ENCODE measurements around the gene MAGIX.
"Not testable (repeated sequence)": the region's sequence is repeated elsewhere in the genome, so short reads cannot be mapped to it uniquely, and the experiment has no call there.

MAGIX gene

DNA sequence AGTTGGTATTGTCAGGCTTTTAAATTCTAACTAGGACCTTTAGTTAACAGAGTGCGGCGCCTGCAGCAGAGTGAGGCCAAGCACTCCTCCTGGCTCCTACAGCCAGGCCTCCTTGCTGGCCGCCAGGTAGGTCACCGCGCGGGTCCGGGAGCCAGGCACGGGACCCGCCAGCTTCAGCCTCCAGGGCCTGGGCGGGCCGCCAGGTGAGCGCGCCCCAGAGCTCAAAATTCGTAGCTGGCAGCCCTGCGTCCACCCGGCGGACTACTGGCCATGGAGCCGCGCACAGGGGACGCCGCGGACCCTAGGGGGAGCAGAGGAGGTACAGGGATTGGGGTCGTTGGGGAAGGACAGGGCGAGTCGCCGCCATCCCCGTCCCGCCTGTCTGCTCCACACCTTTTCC, at the start of gene MAGIX:
Gene MAGIX (plus strand): TSS at position 139 of the 400 bp plus-strand sequence. CDS start 132 bp downstream, at position 271.
- H3K9ac ChIP-seq (ENCODE audit: low read depth, low read length), result no peak within 1 kb of the TSS
- no peak within 1 kb of the TSS for H3K27ac ChIP-seq (ENCODE audit: low read depth, low read length)
- peaks cover 11% of the 10 kb centered on the region for H3K27me3 ChIP-seq (ENCODE audit: control insufficient read depth, insufficient read depth, low read length)
- H3K36me3 ChIP-seq (ENCODE audit: control insufficient read depth, insufficient read depth, low read length), result no peaks in the 10 kb centered on the region
- peak within 1 kb of the TSS; percentile 61 for H3K4me3 ChIP-seq (ENCODE audit: low read depth, low read length)
- H3K9me3 ChIP-seq (ENCODE audit: control insufficient read depth, insufficient read depth, low read length), result peaks cover 12% of the 10 kb centered on the region
- peaks cover 10% of the 10 kb centered on the region for H3K4me1 ChIP-seq (ENCODE audit: control insufficient read depth, insufficient read depth, low read length)

DNA sequence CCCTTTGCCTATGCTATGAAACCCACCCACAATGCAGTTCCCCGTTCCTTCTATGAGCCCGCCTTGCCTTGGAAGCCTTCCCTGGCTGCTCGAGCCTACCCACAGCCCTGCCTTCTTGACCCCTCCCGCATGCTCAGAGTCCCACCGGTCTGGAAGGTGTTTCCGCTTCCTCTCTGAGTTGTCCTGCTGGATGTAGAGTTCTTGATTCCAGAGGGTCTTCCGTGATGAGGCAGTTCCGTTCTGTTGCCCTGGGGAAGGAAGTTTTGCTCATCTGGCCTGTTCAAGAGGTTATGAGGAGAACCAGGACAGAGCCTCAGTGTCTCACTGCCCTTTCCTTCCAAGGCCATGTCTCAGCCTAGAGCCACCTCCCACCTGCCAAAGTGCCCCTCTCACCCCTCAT, 46.5 kb upstream of the MAGIX start:
- H3K36me3 ChIP-seq (ENCODE audit: control insufficient read depth, insufficient read depth, low read length), result peaks cover 47% of the 10 kb centered on the region
- no peaks in the 10 kb centered on the region for H3K27me3 ChIP-seq (ENCODE audit: control insufficient read depth, insufficient read depth, low read length)
- H3K4me3 ChIP-seq (ENCODE audit: low read depth, low read length), result no peak overlapping the region
- H3K27ac ChIP-seq (ENCODE audit: low read depth, low read length), result no peak overlapping the region
- no peaks in the 10 kb centered on the region for H3K4me1 ChIP-seq (ENCODE audit: control insufficient read depth, insufficient read depth, low read length)
- peaks cover 33% of the 10 kb centered on the region for H3K9me3 ChIP-seq (ENCODE audit: control insufficient read depth, insufficient read depth, low read length)
- H3K9ac ChIP-seq (ENCODE audit: low read depth, low read length), result no peak overlapping the region

DNA sequence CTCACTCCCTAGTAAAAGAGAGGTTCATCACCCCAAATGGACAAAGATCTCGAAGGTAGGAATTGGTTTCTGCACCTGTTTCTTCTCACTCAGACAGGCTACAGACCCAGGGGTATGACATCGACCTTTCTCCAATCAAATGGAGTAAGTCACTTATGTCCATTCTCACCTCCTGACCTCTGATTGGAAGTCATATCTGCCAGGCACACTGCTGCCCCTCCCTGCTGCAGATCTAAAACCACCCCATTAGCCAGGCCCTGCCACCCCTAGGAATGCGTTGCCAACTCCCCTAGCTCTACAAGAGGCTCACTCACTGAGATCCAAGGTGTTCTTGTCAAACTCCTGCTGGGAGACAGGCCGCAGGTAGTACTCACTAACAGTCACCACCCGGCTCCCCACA, 45.8 kb upstream of the MAGIX start:
- Histone ChIP-seq H3K9me3 (ENCODE audit: control insufficient read depth, insufficient read depth, low read length) (peaks cover 37% of the 10 kb centered on the region), H3K36me3 (ENCODE audit: control insufficient read depth, insufficient read depth, low read length) (peaks cover 51% of the 10 kb centered on the region), H3K4me3 (ENCODE audit: low read depth, low read length) (no peak overlapping the region), H3K27ac (ENCODE audit: low read depth, low read length) (no peak overlapping the region), H3K9ac (ENCODE audit: low read depth, low read length) (no peak overlapping the region), H3K27me3 (ENCODE audit: control insufficient read depth, insufficient read depth, low read length) (no peaks in the 10 kb centered on the region), H3K4me1 (ENCODE audit: control insufficient read depth, insufficient read depth, low read length) (no peaks in the 10 kb centered on the region)

DNA sequence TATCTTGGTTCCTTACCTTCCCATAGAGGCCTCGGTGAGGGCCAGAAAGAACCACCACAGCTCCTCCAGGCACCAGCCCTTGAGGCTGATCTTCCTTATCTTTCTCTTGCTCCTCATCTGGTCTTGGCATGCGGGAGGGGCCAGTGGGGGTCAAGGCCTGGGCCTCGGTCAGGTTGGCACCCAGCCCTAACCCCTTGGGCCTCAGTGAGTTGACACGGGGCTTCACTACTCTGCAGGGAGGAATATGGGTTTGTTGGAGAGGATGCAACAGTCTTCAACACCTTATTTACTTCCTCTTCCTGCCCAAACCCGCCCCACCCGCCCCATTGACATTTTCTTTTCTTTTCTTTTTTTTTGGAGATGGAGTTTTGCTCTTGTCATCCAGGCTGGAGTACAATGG, 45.0 kb upstream of the MAGIX start:
- H3K4me1 ChIP-seq (ENCODE audit: control insufficient read depth, insufficient read depth, low read length), result no peaks in the 10 kb centered on the region
- no peak overlapping the region for H3K4me3 ChIP-seq (ENCODE audit: low read depth, low read length)
- no peaks in the 10 kb centered on the region for H3K27me3 ChIP-seq (ENCODE audit: control insufficient read depth, insufficient read depth, low read length)
- no peak overlapping the region for H3K9ac ChIP-seq (ENCODE audit: low read depth, low read length)
- peaks cover 47% of the 10 kb centered on the region for H3K36me3 ChIP-seq (ENCODE audit: control insufficient read depth, insufficient read depth, low read length)
- H3K9me3 ChIP-seq (ENCODE audit: control insufficient read depth, insufficient read depth, low read length), result peaks cover 35% of the 10 kb centered on the region
- H3K27ac ChIP-seq (ENCODE audit: low read depth, low read length), result no peak overlapping the region

DNA sequence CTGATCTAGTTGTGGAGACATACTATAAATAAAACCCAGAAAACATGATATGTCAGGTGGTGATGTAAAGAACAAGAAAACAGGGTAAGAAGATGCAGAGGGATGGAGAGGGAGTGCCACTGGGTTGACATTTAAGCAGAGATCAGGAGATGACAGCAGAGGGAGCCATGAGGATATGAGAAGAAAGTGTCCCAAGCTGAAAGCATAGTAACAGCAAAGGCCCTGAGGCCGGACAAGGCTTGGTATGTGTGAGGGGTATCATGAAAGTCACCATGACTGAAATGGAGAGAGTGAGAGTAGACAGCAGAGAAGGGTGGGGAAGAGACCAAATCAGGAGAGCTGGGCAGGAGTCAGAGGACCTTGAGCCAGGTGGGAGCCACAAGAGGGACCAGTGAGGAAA, 42.5 kb upstream of the MAGIX start:
- no peaks in the 10 kb centered on the region for H3K27me3 ChIP-seq (ENCODE audit: control insufficient read depth, insufficient read depth, low read length)
- peaks cover 37% of the 10 kb centered on the region for H3K9me3 ChIP-seq (ENCODE audit: control insufficient read depth, insufficient read depth, low read length)
- H3K4me1 ChIP-seq (ENCODE audit: control insufficient read depth, insufficient read depth, low read length), result no peaks in the 10 kb centered on the region
- no peak overlapping the region for H3K27ac ChIP-seq (ENCODE audit: low read depth, low read length)
- H3K36me3 ChIP-seq (ENCODE audit: control insufficient read depth, insufficient read depth, low read length), result peaks cover 36% of the 10 kb centered on the region
- no peak overlapping the region for H3K9ac ChIP-seq (ENCODE audit: low read depth, low read length)
- no peak overlapping the region for H3K4me3 ChIP-seq (ENCODE audit: low read depth, low read length)

DNA sequence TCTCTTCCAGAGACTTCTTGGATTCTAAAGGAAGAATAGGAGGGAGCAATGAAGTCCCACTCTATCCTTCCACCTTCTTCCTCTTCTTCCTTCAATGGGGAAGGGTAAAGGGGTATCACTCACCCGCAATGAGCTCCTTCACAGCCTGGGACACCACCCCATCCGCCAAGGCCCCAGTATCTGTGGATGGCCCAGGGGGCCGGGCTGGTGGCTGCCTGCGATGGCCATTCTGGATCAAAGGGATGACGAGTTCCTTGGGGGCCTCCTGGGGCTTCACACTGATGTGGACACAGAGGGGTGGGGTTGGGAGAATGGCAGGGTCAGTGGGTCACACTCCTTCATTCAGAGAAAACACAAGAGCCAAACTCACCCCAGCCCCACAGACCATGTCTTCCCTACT, 40.1 kb upstream of the MAGIX start:
- Histone ChIP-seq H3K4me1 (ENCODE audit: control insufficient read depth, insufficient read depth, low read length) (no peaks in the 10 kb centered on the region), H3K36me3 (ENCODE audit: control insufficient read depth, insufficient read depth, low read length) (peaks cover 16% of the 10 kb centered on the region), H3K4me3 (ENCODE audit: low read depth, low read length) (peak overlapping the region; percentile 88), H3K27me3 (ENCODE audit: control insufficient read depth, insufficient read depth, low read length) (no peaks in the 10 kb centered on the region), H3K9ac (ENCODE audit: low read depth, low read length) (no peak overlapping the region), H3K27ac (ENCODE audit: low read depth, low read length) (no peak overlapping the region), H3K9me3 (ENCODE audit: control insufficient read depth, insufficient read depth, low read length) (peaks cover 26% of the 10 kb centered on the region)

DNA sequence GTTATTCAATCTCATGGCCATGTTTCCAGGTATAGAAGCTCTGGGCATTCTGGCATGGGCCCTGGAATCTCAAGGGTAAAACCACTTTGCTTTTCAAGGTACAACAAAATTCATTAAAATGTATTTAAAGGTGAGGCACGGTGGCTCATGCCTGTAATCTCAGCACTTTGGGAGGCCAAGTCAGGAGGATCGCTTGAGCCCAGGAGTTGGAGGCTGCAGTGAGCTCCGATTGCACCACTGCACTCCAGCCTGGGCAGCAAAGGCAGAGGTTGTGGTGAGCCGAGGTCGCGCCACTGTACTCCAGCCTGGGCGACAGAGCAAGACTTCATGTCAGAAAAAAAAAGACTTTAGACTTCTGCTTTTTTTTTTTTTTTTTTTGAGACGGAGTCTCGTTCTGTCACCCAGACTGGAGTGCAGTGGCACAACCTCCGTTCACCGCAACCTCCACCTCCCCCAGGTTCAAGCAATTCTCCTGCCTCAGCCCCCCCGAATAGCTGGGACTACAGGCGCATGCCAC, 34.8 kb upstream of the MAGIX start:
- not testable (repeated sequence) for H3K9ac ChIP-seq (ENCODE audit: low read depth, low read length); H3K4me3 ChIP-seq (ENCODE audit: low read depth, low read length); H3K4me1 ChIP-seq (ENCODE audit: control insufficient read depth, insufficient read depth, low read length); H3K36me3 ChIP-seq (ENCODE audit: control insufficient read depth, insufficient read depth, low read length); H3K27me3 ChIP-seq (ENCODE audit: control insufficient read depth, insufficient read depth, low read length); H3K27ac ChIP-seq (ENCODE audit: low read depth, low read length)
- H3K9me3 ChIP-seq (ENCODE audit: control insufficient read depth, insufficient read depth, low read length), result peaks cover 18% of the 10 kb centered on the region; the same call in 1 of the 2 replicates

DNA sequence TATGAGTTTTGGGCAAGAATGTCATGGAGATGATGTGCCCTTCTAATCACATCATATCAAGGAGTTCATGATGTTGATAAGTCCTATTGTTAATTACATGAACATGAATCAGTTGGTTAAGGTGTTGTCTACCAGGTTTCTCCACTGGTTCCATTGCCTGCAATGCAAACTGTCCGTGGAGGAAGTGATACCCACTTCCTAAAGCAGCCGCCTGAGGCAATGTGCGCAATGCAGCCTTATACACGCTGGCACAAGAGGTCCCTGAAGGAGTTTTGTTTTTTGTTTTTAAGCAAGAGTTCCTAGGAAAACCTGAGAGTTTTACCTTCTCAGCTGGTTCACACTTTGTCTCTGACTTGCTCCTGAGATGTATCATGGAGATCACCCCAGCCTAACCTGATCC, 33.1 kb upstream of the MAGIX start:
- Histone ChIP-seq H3K36me3 (ENCODE audit: control insufficient read depth, insufficient read depth, low read length) (no peaks in the 10 kb centered on the region), H3K4me3 (ENCODE audit: low read depth, low read length) (no peak overlapping the region), H3K4me1 (ENCODE audit: control insufficient read depth, insufficient read depth, low read length) (no peaks in the 10 kb centered on the region), H3K9me3 (ENCODE audit: control insufficient read depth, insufficient read depth, low read length) (peaks cover 12% of the 10 kb centered on the region; the same call in 1 of the 2 replicates), H3K27ac (ENCODE audit: low read depth, low read length) (no peak overlapping the region), H3K27me3 (ENCODE audit: control insufficient read depth, insufficient read depth, low read length) (no peaks in the 10 kb centered on the region), H3K9ac (ENCODE audit: low read depth, low read length) (no peak overlapping the region)

DNA sequence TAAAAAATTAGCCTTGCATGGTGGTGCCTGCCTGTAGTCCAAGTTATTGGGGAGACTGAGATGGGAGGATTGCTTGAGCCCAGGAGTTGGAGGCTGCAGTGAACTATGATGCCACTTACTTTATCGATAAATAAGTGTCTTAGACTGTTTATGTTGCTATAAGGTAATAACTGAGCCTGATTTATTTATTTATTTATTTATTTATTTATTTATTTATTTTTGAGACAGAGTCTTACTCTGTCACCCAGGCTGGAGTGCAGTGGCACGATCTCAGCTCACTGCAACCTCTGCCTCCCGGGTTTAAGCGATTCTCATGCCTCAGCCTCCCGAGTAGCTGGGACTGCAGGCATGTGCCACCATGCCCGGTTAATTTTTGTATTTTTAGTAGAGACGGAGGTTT, 30.3 kb upstream of the MAGIX start:
- H3K9ac ChIP-seq (ENCODE audit: low read depth, low read length); H3K27ac ChIP-seq (ENCODE audit: low read depth, low read length); H3K9me3 ChIP-seq (ENCODE audit: control insufficient read depth, insufficient read depth, low read length); H3K27me3 ChIP-seq (ENCODE audit: control insufficient read depth, insufficient read depth, low read length); H3K4me1 ChIP-seq (ENCODE audit: control insufficient read depth, insufficient read depth, low read length); H3K4me3 ChIP-seq (ENCODE audit: low read depth, low read length); H3K36me3 ChIP-seq (ENCODE audit: control insufficient read depth, insufficient read depth, low read length): not testable (repeated sequence)

DNA sequence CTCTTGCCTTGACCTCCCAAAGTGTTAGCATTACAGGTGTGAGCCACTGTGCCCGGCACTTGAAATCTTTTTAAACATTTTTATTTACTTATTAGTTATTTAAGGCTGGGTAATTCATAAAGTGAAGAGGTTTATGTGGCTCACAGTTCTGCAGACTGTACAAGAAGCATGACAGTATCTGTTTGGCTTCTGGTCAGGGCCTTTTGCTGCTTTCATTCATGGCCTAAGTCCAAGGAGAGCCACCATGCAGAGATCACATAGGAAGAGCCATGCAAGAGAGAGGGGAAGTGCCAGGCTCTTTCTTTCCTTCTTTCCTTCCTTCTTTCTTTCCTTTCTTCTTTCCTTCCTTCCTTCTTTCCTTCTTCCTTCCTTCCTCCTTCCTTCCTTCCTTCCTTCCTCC, 28.8 kb upstream of the MAGIX start:
- H3K4me3 ChIP-seq (ENCODE audit: low read depth, low read length), result no peak overlapping the region
- H3K36me3 ChIP-seq (ENCODE audit: control insufficient read depth, insufficient read depth, low read length), result no peaks in the 10 kb centered on the region
- no peak overlapping the region for H3K9ac ChIP-seq (ENCODE audit: low read depth, low read length)
- H3K9me3 ChIP-seq (ENCODE audit: control insufficient read depth, insufficient read depth, low read length), result peaks cover 11% of the 10 kb centered on the region
- no peak overlapping the region for H3K27ac ChIP-seq (ENCODE audit: low read depth, low read length)
- H3K4me1 ChIP-seq (ENCODE audit: control insufficient read depth, insufficient read depth, low read length), result no peaks in the 10 kb centered on the region
- no peaks in the 10 kb centered on the region for H3K27me3 ChIP-seq (ENCODE audit: control insufficient read depth, insufficient read depth, low read length)

DNA sequence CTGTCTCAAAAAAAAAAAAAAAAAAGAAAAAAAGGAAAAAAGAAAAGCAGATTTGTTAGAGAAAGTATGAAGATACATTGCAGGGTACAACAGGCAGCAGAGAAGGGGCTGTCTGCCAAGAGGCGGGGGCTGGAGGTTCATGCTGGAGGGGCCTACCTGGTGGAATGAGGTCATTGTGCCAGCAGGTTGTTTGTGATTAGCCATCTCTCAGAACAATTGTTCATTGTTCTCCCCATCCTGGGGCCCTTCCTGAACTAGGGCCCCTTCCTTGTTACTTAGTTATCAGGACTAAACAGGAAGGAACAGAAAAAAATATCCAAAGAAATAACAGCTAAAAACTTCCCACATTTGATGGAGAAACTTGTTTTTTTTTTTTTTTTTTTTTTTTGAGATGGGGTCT, 25.1 kb upstream of the MAGIX start:
- H3K4me3 ChIP-seq (ENCODE audit: low read depth, low read length), result no peak overlapping the region
- H3K9ac ChIP-seq (ENCODE audit: low read depth, low read length), result no peak overlapping the region
- no peaks in the 10 kb centered on the region for H3K27me3 ChIP-seq (ENCODE audit: control insufficient read depth, insufficient read depth, low read length)
- H3K9me3 ChIP-seq (ENCODE audit: control insufficient read depth, insufficient read depth, low read length), result peaks cover 24% of the 10 kb centered on the region
- no peaks in the 10 kb centered on the region for H3K36me3 ChIP-seq (ENCODE audit: control insufficient read depth, insufficient read depth, low read length)
- H3K4me1 ChIP-seq (ENCODE audit: control insufficient read depth, insufficient read depth, low read length), result no peaks in the 10 kb centered on the region
- H3K27ac ChIP-seq (ENCODE audit: low read depth, low read length), result no peak overlapping the region

DNA sequence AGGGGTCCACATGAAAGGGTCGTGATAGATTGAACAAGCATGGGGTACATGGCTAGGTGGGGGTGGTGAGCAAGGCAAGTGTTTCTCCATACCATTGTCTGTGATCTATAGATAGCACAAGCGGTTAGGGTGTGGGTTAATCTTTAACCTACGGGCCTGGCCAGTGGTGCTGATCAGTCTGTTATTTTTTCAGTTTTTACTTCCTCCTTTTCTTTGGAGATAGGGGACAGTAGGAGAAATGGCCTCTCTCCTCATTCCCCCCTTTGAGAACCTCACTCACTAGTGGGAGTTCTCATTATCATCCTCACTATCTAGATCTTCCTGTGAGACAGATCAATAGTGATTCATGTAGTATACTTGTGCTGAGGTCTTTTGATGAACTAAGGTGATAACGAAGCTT, 22.8 kb upstream of the MAGIX start:
- Histone ChIP-seq H3K27ac (ENCODE audit: low read depth, low read length) (no peak overlapping the region), H3K4me1 (ENCODE audit: control insufficient read depth, insufficient read depth, low read length) (no peaks in the 10 kb centered on the region), H3K27me3 (ENCODE audit: control insufficient read depth, insufficient read depth, low read length) (no peaks in the 10 kb centered on the region), H3K9me3 (ENCODE audit: control insufficient read depth, insufficient read depth, low read length) (peaks cover 31% of the 10 kb centered on the region), H3K36me3 (ENCODE audit: control insufficient read depth, insufficient read depth, low read length) (no peaks in the 10 kb centered on the region), H3K4me3 (ENCODE audit: low read depth, low read length) (no peak overlapping the region), H3K9ac (ENCODE audit: low read depth, low read length) (no peak overlapping the region)

Measured in HUES48 (cell line).